Hypothalamus (tissue), 51 donors: ENCODE measurements around the gene TXNDC11.

ENCODE experiments used
- DNase-seq, 51 donors: peaks; one replicate each; lab custom pipeline; 2025; lab: John Stamatoyannopoulos, UW

TXNDC11 gene

GRCh38 chr16:11752856-11753255 is 10.2 kb upstream of the TXNDC11 start:
- DNase-seq, result no peak

GRCh38 chr16:11750056-11750455 is 7.4 kb upstream of the TXNDC11 start:
- DNase-seq, result no peak

GRCh38 chr16:11748404-11749254 is 6.0 kb upstream of the TXNDC11 start:
- DNase-seq, result no peak

- no peak for DNase-seq
Observed at GRCh38 chr16:11747949-11748403, 5.3 kb upstream of the TXNDC11 start.

GRCh38 chr16:11744075-11744470 is 1.4 kb upstream of the TXNDC11 start:
- DNase-seq, result no peak

GRCh38 chr16:11743308-11744074 is 834 bp upstream of the TXNDC11 start:
- DNase-seq, result peak in 14 of 51 donors; percentile 4 to 44 (median 12)

- DNase-seq, result peak in 22 of 51 donors; percentile 25 to 63 (median 40)
Observed at GRCh38 chr16:11742093-11742535, 543 bp downstream of the TXNDC11 start.

GRCh38 chr16:11740567-11740966 is 2.1 kb downstream of the TXNDC11 start:
- DNase-seq, result no peak

- no peak for DNase-seq
Observed at GRCh38 chr16:11738742-11739544, 3.7 kb downstream of the TXNDC11 start.

- DNase-seq, result no peak
Observed at GRCh38 chr16:11737713-11738112, 4.9 kb downstream of the TXNDC11 start.

GRCh38 chr16:11736903-11737302 is 5.8 kb downstream of the TXNDC11 start:
- DNase-seq, result no peak

- DNase-seq, result no peak
Observed at GRCh38 chr16:11735787-11736186, 6.9 kb downstream of the TXNDC11 start.

- peak in 1 of 51 donors; percentile 22 for DNase-seq
Observed at GRCh38 chr16:11734653-11735043, 8.0 kb downstream of the TXNDC11 start.

GRCh38 chr16:11734025-11734652 is 8.5 kb downstream of the TXNDC11 start:
- DNase-seq, result no peak

- no peak for DNase-seq
Observed at GRCh38 chr16:11731222-11731621, 11.4 kb downstream of the TXNDC11 start.

- no peak for DNase-seq
Observed at GRCh38 chr16:11729787-11730186, 12.9 kb downstream of the TXNDC11 start.

GRCh38 chr16:11727796-11728543 is 14.7 kb downstream of the TXNDC11 start:
- no peak for DNase-seq

- no peak for DNase-seq
Observed at GRCh38 chr16:11726008-11726407, 16.6 kb downstream of the TXNDC11 start.

GRCh38 chr16:11725457-11725856 is 17.2 kb downstream of the TXNDC11 start:
- no peak for DNase-seq

GRCh38 chr16:11722468-11722808 is 20.2 kb downstream of the TXNDC11 start:
- no peak for DNase-seq
